Endothelial cell (in vitro differentiated cells): ENCODE measurements around the gene UBE2QL1. TPM values are rescaled to one million over a fixed set of nuclear protein-coding genes. Genes with fewer than 3 reads are reported as not detected.

ENCODE experiments used
- DNase-seq: peaks from one replicate; pipeline ENCODE4 v3.0.0; 2021; ENCODE audit warnings: low spot score
- H3K27ac Mint-ChIP-seq: one replicate; pipeline ENCODE4 v1.8.0; 2021; ENCODE audit warnings: mixed read lengths, inconsistent platforms; ENCODE audit not compliant: unreplicated experiment
- H3K27me3 Mint-ChIP-seq: one replicate; pipeline ENCODE4 v1.8.0; 2021; ENCODE audit warnings: mild to moderate bottlenecking, moderate library complexity, mixed read lengths, inconsistent platforms; ENCODE audit not compliant: unreplicated experiment
- H3K36me3 Mint-ChIP-seq: one replicate; pipeline ENCODE4 v1.8.0; 2021; ENCODE audit warnings: mild to moderate bottlenecking, low read depth, mixed read lengths, inconsistent platforms; ENCODE audit not compliant: unreplicated experiment
- H3K4me1 Mint-ChIP-seq: one replicate; pipeline ENCODE4 v1.8.0; 2021; ENCODE audit warnings: mild to moderate bottlenecking, mixed read lengths, inconsistent platforms; ENCODE audit not compliant: unreplicated experiment
- H3K4me3 Mint-ChIP-seq: one replicate; pipeline ENCODE4 v1.8.0; 2021; ENCODE audit warnings: mild to moderate bottlenecking, mixed read lengths, inconsistent platforms; ENCODE audit not compliant: unreplicated experiment
- H3K9me3 Mint-ChIP-seq: one replicate; pipeline ENCODE4 v1.8.0; 2021; ENCODE audit warnings: mixed read lengths, inconsistent platforms; ENCODE audit not compliant: unreplicated experiment
- total RNA-seq: library from RNA; stranded (reverse); fragmentation: NEBNext Ultra II Directional; extraction: Animal tissue kit (Norgen Biotek cat#: 25700); gene quantifications from one replicate; pipeline ENCODE4 v1.2.1, GENCODE V29; 2021; ENCODE audit not compliant: unreplicated experiment
- TF ChIP-seq, protein P1 (sequence below): fragments of 200-600 bp; sonication (generic); IDR thresholded peaks from one replicate; pipeline ENCODE4 v1.5.0; 2021; ENCODE audit warnings: antibody characterized with exemption; ENCODE audit not compliant: unreplicated experiment

Gene UBE2QL1
- total RNA-seq, 1 donor from 2014 or later, result 0.85 TPM

DNA sequence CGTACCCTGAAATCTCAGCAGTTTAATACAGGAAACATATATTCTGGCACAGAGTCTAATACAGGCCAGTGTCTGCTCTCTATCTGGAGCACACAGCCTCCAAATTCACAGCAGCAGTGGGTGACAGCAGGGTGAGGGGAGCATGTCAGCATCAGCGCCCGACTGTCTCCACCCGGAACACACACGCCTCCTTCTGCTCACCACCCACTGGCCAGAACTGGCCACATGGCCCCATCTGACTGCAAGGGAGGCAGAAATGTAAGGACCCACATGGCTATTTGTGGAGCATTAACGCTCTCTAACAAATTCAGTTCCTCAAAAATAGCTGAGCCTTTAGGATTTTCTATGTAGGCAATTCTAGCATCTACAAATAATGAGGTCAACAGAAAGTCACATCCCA is 24.6 kb downstream of the UBE2QL1 start:
- no peak overlapping the region for H3K4me3 Mint-ChIP-seq
- H3K27ac Mint-ChIP-seq, result no peak overlapping the region
- H3K9me3 Mint-ChIP-seq, result no peaks in the 10 kb centered on the region
- TF ChIP-seq, protein P1, sequence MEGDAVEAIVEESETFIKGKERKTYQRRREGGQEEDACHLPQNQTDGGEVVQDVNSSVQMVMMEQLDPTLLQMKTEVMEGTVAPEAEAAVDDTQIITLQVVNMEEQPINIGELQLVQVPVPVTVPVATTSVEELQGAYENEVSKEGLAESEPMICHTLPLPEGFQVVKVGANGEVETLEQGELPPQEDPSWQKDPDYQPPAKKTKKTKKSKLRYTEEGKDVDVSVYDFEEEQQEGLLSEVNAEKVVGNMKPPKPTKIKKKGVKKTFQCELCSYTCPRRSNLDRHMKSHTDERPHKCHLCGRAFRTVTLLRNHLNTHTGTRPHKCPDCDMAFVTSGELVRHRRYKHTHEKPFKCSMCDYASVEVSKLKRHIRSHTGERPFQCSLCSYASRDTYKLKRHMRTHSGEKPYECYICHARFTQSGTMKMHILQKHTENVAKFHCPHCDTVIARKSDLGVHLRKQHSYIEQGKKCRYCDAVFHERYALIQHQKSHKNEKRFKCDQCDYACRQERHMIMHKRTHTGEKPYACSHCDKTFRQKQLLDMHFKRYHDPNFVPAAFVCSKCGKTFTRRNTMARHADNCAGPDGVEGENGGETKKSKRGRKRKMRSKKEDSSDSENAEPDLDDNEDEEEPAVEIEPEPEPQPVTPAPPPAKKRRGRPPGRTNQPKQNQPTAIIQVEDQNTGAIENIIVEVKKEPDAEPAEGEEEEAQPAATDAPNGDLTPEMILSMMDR, result no peak
- peaks cover 9% of the 10 kb centered on the region for H3K4me1 Mint-ChIP-seq
- H3K27me3 Mint-ChIP-seq, result peaks cover 3% of the 10 kb centered on the region
- DNase-seq, result no peak
- no peaks in the 10 kb centered on the region for H3K36me3 Mint-ChIP-seq

GRCh38 chr5:6475626-6476312 is 27.1 kb downstream of the UBE2QL1 start:
- peaks cover 8% of the 10 kb centered on the region for H3K4me1 Mint-ChIP-seq
- H3K4me3 Mint-ChIP-seq, result no peak overlapping the region
- H3K27ac Mint-ChIP-seq, result no peak overlapping the region
- H3K36me3 Mint-ChIP-seq, result peaks cover 4% of the 10 kb centered on the region
- TF ChIP-seq, protein P1, result no peak
- peaks cover 3% of the 10 kb centered on the region for H3K27me3 Mint-ChIP-seq
- H3K9me3 Mint-ChIP-seq, result no peaks in the 10 kb centered on the region
- no peak for DNase-seq

DNA sequence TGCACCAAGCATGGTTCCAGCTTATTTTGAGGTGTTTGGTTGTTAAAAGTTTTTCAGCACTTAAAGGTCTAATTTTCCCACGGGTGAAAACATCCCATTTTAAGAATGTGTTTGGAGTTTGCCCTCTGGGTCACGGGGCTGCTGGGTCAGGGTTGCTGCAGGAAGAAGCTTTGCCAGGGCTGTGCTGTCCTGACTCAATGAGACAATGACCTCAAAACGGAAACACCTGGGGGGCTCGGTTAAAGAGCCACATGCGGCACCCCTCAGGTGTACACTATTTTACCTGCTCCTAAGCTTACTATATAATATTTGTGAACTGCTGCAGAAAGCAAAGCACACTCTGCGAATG is 27.6 kb downstream of the UBE2QL1 start:
- TF ChIP-seq, protein P1, result no peak
- Mint-ChIP-seq H3K9me3 (no peaks in the 10 kb centered on the region), H3K4me3 (no peak overlapping the region), H3K36me3 (peaks cover 4% of the 10 kb centered on the region), H3K27ac (no peak overlapping the region), H3K4me1 (peaks cover 8% of the 10 kb centered on the region), H3K27me3 (peaks cover 7% of the 10 kb centered on the region)
- DNase-seq, result no peak

DNA sequence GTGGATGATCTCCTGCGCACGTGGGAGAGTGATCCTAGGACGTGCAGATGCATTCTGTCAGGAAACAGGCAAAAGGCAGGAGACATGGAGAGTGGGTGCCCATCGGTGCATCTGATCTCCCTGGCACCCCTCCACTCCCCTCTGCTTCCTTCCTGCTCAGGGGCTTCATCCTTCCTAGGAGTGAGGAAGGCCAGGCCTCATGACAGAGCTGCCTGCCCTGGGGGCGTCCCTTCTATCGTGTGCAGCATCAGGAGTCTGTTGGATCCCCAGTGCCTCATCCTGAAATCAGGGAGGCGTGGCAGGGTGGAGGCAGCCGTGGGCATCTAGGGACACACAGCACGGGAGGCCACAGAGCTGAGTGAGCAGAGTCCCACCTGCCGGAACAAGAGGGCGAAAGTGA is 30.1 kb downstream of the UBE2QL1 start:
- Mint-ChIP-seq H3K27me3 (peaks cover 8% of the 10 kb centered on the region), H3K27ac (no peak overlapping the region), H3K9me3 (no peaks in the 10 kb centered on the region), H3K4me3 (no peak overlapping the region), H3K4me1 (no peaks in the 10 kb centered on the region), H3K36me3 (peaks cover 8% of the 10 kb centered on the region)
- DNase-seq, result no peak
- TF ChIP-seq, protein P1, result no peak

- DNase-seq, result no peak
- Mint-ChIP-seq H3K27me3 (peaks cover 9% of the 10 kb centered on the region), H3K36me3 (peaks cover 8% of the 10 kb centered on the region), H3K27ac (no peak overlapping the region), H3K4me3 (no peak overlapping the region), H3K9me3 (no peaks in the 10 kb centered on the region), H3K4me1 (peaks cover 11% of the 10 kb centered on the region)
- TF ChIP-seq, protein P1, result no peak
Measured at GRCh38 chr5:6480133-6481051, 31.7 kb downstream of the UBE2QL1 start.
